Stomach (tissue), 9 donors: Measurements from ENCODE around the gene FXYD3. TPM values are rescaled to one million over a fixed set of nuclear protein-coding genes. Genes with fewer than 3 reads are reported as not detected.
A peak's percentile ranks its signal among the peaks of the same experiment; 100 is the strongest.

Source experiments
- DNase-seq, 2 donors: peaks; one replicate each; pipeline versions ENCODE4 v3.0.0 to v3.0.0-alpha.2; 2013 to 2019
- H3K27ac ChIP-seq, 5 donors: fragments of 200-600 bp in 4 of 5; sonication (generic) in 4 of 5; one replicate each; pipeline ENCODE4 v1.5.1; 2013 to 2019; ENCODE audit warnings: mild to moderate bottlenecking in 1 of 5, moderate library complexity in 1 of 5
- H3K27me3 ChIP-seq, 3 donors: fragments of 200-600 bp; sonication (generic); one replicate each; pipeline ENCODE4 v1.5.1; 2017 to 2019; ENCODE audit warnings: mixed run types in 1 of 3
- H3K36me3 ChIP-seq, 4 donors: fragments of 200-600 bp; sonication (generic); 1 replicate in 3 of 4; 2 replicates in 1 of 4; pipeline ENCODE4 v1.5.1; 2016 to 2019
- H3K4me1 ChIP-seq, 4 donors: fragments of 200-600 bp; sonication (generic); one replicate each; pipeline ENCODE4 v1.5.1; 2016 to 2019
- H3K4me3 ChIP-seq, 4 donors: fragments of 200-600 bp; sonication (generic) in 3 of 4; one replicate each; pipeline ENCODE4 v1.5.1; 2016 to 2019; ENCODE audit warnings: mild to moderate bottlenecking in 1 of 4
- H3K9me3 ChIP-seq, 4 donors: fragments of 200-600 bp; sonication (generic); one replicate each; pipeline ENCODE4 v1.5.1; 2016 to 2019
- EP300 ChIP-seq: sonication (generic); formaldehyde crosslinking; IDR thresholded peaks from one replicate; pipeline ENCODE4 v1.6.1; 2017; ENCODE audit warnings: antibody characterized with exemption
- POLR2A ChIP-seq, 4 donors: fragments of 450-650 bp; IDR thresholded peaks; one replicate each; pipeline ENCODE4 v1.6.1; 2016; ENCODE audit warnings: antibody characterized with exemption in 4 of 4, control low read depth in 2 of 4, mild to moderate bottlenecking in 1 of 4, moderate library complexity in 1 of 4
- POLR2AphosphoS5 ChIP-seq, 3 donors: sonication (generic); formaldehyde crosslinking; IDR thresholded peaks; one replicate each; pipeline ENCODE4 v1.6.1; 2016; ENCODE audit warnings: antibody characterized with exemption in 3 of 3
- WGBS, 5 donors: extraction: QIAGEN DNeasy Blood & Tissue Kit in 3 of 5; methylation state at CpG; one replicate each; pipeline versions ENCODE4 v1.1.5 to v1.1.7; 2013 to 2018; 5-methylcytosine and 5-hydroxymethylcytosine counted together
- intact Hi-C: fragments of 100-400 bp; cut with DNase I; formaldehyde crosslinking; loops from one replicate; pipeline ENCODE4 v1.15.1; 2023; ENCODE audit warnings: low total_unique reads
- polyA plus RNA-seq, 3 donors: library from polyadenylated mRNA; stranded (reverse); fragments of 200-250 nt; gene quantifications; one replicate each; pipeline ENCODE4 v1.2.3, GENCODE V29; 2013
- total RNA-seq, 5 donors: library from RNA; depleted of rRNA; stranded (reverse); fragments of >200 nt; gene quantifications; one replicate each; pipeline versions ENCODE4 v1.1.0 to v1.2.3, GENCODE V29; 2014 to 2016
- TF ChIP-seq, protein P1 (sequence below), 7 experiments: fragments of 450-650 bp in 4 of 7; fragments of 200-600 bp in 3 of 7; sonication (generic) in 3 of 7; IDR thresholded peaks; one replicate each; pipeline ENCODE4 v1.5.1; 2016 to 2019; ENCODE audit warnings: antibody characterized with exemption in 7 of 7, control low read depth in 2 of 7, mild to moderate bottlenecking in 1 of 7
- donor health status: healthy with polysubstance abuse.
- donor health status: Bipolar disorder and iron deficiency.
- donor health status: healthy.

Gene FXYD3
- total and polyA plus RNA-seq, 8 donors: 84.8 to 800 (median 441) TPM

DNA sequence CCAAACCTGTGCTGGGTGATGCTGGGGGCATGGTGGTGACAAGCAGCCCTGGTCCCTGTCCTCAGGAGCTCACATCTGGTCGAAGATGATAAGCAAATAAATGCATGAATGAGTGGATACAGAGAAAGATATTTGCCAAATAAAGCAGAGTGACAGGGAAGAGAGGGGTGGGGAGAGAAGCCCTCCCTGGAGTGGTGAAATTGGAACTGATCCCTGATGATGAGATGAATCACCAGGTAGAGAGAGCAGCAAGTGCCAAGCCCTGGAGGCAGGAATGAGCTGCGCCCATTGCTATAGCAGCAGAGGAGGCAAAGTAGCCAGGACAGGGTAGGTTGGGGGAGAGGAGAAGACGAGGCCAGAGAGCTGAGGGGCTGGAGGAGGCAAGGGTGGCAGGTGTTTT is 52.6 kb downstream of the FXYD3 start:
- intact Hi-C loops: no loop called here
- TF ChIP-seq POLR2A (IDR thresholded peaks at IDR 0.05) (no peak), EP300 (no peak)
- TF ChIP-seq, protein P1, sequence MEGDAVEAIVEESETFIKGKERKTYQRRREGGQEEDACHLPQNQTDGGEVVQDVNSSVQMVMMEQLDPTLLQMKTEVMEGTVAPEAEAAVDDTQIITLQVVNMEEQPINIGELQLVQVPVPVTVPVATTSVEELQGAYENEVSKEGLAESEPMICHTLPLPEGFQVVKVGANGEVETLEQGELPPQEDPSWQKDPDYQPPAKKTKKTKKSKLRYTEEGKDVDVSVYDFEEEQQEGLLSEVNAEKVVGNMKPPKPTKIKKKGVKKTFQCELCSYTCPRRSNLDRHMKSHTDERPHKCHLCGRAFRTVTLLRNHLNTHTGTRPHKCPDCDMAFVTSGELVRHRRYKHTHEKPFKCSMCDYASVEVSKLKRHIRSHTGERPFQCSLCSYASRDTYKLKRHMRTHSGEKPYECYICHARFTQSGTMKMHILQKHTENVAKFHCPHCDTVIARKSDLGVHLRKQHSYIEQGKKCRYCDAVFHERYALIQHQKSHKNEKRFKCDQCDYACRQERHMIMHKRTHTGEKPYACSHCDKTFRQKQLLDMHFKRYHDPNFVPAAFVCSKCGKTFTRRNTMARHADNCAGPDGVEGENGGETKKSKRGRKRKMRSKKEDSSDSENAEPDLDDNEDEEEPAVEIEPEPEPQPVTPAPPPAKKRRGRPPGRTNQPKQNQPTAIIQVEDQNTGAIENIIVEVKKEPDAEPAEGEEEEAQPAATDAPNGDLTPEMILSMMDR (IDR thresholded peaks at IDR 0.05): no peak
- 73 to 79% (median 79%) methylated on average over 3 of the region's 3 CpGs for WGBS, 5 donors
- H3K4me3 ChIP-seq: no peak overlapping the region
- peaks cover 0 to 24% (median 5%) of the 10 kb centered on the region in 4 donors for H3K4me1 ChIP-seq
- no peak for DNase-seq
- H3K9me3 ChIP-seq: peaks cover 14 to 38% (median 29%) of the 10 kb centered on the region in 4 donors
- no peak overlapping the region for H3K27ac ChIP-seq
- H3K36me3 ChIP-seq: peaks cover 23 to 60% (median 52%) of the 10 kb centered on the region in 4 donors
- no peaks in the 10 kb centered on the region for H3K27me3 ChIP-seq

GRCh38 chr19:35169221-35169995 is 53.8 kb downstream of the FXYD3 start:
- no peak for DNase-seq
- peaks cover 8 to 26% (median 21%) of the 10 kb centered on the region in 4 donors for H3K9me3 ChIP-seq

GRCh38 chr19:35170359-35171061 is 54.9 kb downstream of the FXYD3 start:
- TF ChIP-seq EP300 (no peak), POLR2AphosphoS5 (IDR thresholded peaks at IDR 0.05) (no peak), POLR2A (IDR thresholded peaks at IDR 0.05) (no peak)
- TF ChIP-seq, protein P1 (IDR thresholded peaks at IDR 0.05): no peak
- no peak for DNase-seq
- Histone ChIP-seq H3K27me3 (no peaks in the 10 kb centered on the region), H3K4me3 (no peak overlapping the region), H3K4me1 (peaks cover 0 to 28% (median 5%) of the 10 kb centered on the region in 4 donors), H3K9me3 (peaks cover under 1 to 17% (median 14%) of the 10 kb centered on the region in 4 donors), H3K27ac (no peak overlapping the region), H3K36me3 (peaks cover 17 to 37% (median 29%) of the 10 kb centered on the region in 4 donors)
- WGBS, 5 donors: 68 to 85% (median 79%) methylated on average over 3 to 7 of the region's 7 CpGs
- intact Hi-C loops: no loop called here

More at GRCh38 chr19:35169221-35169995, 53.8 kb downstream of the FXYD3 start:
- Histone ChIP-seq H3K4me3 (no peak overlapping the region), H3K4me1 (peaks cover 0 to 28% (median 5%) of the 10 kb centered on the region in 4 donors), H3K27me3 (no peaks in the 10 kb centered on the region), H3K36me3 (peaks cover 17 to 48% (median 40%) of the 10 kb centered on the region in 4 donors), H3K27ac (no peak overlapping the region)
- intact Hi-C loops: no loop called here
- TF ChIP-seq EP300: no peak
- no peak for TF ChIP-seq POLR2A (IDR thresholded peaks at IDR 0.05)
- TF ChIP-seq, protein P1 (IDR thresholded peaks at IDR 0.05): no peak
- no peak for TF ChIP-seq POLR2AphosphoS5 (IDR thresholded peaks at IDR 0.05)
- 73 to 81% (median 79%) methylated on average over 18 of the region's 18 CpGs for WGBS, 5 donors

DNA sequence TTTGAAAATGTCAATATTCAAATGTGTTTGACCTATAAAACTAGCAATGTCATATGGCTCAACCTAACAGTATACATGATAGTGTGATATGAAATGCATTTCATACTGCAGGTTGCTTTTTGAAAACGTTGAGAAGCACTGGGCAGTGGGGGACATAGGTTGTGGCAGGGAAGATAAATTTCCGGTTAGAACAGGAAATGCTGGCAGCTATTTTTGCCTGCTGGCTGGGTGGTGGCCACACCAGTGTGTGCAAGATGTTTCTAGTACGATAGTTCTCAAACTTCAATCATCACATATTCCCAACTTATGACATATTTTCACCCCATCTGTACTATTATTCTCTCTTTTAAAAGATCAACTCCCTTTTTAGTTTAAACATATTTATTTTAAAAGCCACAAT is 56.1 kb downstream of the FXYD3 start:
- no peak for DNase-seq
- H3K36me3 ChIP-seq: peaks cover 9 to 25% (median 17%) of the 10 kb centered on the region in 4 donors
- intact Hi-C loops: no loop called here
- peaks cover 0 to 33% (median 5%) of the 10 kb centered on the region in 4 donors for H3K4me1 ChIP-seq
- H3K27ac ChIP-seq: peak overlapping the region in 1 of 5 donors; percentile 4
- peaks cover 0 to 4% (median 3%) of the 10 kb centered on the region in 4 donors for H3K9me3 ChIP-seq
- H3K4me3 ChIP-seq: no peak overlapping the region
- no peaks in the 10 kb centered on the region for H3K27me3 ChIP-seq
- TF ChIP-seq POLR2A (IDR thresholded peaks at IDR 0.05): no peak
- TF ChIP-seq, protein P1 (IDR thresholded peaks at IDR 0.05): no peak
- WGBS, 5 donors: 24 to 43% (median 36%) methylated on average over 3 of the region's 3 CpGs
